ENCODE measurements around the gene MRPL24. TPM values are rescaled to one million over a fixed set of nuclear protein-coding genes. Genes with fewer than 3 reads are reported as not detected.

Gene MRPL24
- total and polyA plus RNA-seq, 10 of the 15 experiments (the other 5 are each of a cell fraction or from before 2014, with no cell fraction given): 87.4 to 269 (median 134) TPM

DNA sequence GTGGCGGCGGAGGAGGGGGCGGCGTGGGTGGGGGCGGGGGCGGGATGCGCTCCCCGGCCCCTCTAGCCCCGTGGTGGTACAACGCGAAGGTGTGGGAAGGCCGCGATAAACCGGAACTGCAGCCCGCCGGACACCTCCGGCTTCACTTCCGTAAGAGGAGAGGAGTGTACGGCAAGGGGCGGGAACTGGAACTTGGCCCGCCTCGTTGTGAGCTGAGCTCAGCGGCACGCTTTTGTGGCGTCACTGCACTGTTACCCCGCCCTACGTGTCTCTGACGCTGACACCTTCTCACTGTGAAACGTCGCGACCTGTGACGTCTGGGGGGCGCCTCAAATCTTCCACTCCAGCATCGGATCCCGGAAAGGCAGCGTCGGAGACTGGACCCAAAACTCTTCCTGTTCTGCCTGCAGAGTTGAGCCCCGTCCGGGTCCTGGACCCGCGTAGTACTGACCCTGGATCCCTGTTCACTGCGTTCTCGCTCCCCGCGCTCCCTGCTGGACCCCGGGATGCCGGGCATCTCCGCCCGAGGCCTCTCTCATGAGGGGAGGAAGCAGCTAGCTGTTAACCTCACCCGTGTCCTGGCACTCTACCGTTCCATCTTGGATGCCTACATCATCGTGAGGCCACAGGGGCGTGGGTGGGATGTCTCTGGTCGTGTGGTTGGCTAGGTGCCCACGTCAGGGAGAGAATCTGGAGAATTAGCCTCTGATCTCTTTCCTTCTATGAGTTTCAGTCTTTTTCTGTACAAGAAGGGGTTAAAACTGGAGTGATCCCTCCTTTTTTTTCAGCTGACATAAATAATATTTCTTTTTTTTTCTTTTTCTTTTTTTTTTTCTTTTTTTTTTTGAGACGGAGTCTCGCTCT lies 12.1 kb downstream of the MRPL24 start, which contains the start of gene ISG20L2 (continued):
- TF ChIP-seq, protein P1, sequence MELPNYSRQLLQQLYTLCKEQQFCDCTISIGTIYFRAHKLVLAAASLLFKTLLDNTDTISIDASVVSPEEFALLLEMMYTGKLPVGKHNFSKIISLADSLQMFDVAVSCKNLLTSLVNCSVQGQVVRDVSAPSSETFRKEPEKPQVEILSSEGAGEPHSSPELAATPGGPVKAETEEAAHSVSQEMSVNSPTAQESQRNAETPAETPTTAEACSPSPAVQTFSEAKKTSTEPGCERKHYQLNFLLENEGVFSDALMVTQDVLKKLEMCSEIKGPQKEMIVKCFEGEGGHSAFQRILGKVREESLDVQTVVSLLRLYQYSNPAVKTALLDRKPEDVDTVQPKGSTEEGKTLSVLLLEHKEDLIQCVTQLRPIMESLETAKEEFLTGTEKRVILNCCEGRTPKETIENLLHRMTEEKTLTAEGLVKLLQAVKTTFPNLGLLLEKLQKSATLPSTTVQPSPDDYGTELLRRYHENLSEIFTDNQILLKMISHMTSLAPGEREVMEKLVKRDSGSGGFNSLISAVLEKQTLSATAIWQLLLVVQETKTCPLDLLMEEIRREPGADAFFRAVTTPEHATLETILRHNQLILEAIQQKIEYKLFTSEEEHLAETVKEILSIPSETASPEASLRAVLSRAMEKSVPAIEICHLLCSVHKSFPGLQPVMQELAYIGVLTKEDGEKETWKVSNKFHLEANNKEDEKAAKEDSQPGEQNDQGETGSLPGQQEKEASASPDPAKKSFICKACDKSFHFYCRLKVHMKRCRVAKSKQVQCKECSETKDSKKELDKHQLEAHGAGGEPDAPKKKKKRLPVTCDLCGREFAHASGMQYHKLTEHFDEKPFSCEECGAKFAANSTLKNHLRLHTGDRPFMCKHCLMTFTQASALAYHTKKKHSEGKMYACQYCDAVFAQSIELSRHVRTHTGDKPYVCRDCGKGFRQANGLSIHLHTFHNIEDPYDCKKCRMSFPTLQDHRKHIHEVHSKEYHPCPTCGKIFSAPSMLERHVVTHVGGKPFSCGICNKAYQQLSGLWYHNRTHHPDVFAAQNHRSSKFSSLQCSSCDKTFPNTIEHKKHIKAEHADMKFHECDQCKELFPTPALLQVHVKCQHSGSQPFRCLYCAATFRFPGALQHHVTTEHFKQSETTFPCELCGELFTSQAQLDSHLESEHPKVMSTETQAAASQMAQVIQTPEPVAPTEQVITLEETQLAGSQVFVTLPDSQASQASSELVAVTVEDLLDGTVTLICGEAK (IDR thresholded peaks at IDR 0.05; ENCODE audit: borderline replicate concordance): peak; percentile 73; the same call in 1 of the 2 replicates
- peak; percentile 82 for TF ChIP-seq SP1 (IDR thresholded peaks at IDR 0.05; ENCODE audit: low read depth, low read length)
- TF ChIP-seq FOXK2 (IDR thresholded peaks at IDR 0.05): no peak

DNA sequence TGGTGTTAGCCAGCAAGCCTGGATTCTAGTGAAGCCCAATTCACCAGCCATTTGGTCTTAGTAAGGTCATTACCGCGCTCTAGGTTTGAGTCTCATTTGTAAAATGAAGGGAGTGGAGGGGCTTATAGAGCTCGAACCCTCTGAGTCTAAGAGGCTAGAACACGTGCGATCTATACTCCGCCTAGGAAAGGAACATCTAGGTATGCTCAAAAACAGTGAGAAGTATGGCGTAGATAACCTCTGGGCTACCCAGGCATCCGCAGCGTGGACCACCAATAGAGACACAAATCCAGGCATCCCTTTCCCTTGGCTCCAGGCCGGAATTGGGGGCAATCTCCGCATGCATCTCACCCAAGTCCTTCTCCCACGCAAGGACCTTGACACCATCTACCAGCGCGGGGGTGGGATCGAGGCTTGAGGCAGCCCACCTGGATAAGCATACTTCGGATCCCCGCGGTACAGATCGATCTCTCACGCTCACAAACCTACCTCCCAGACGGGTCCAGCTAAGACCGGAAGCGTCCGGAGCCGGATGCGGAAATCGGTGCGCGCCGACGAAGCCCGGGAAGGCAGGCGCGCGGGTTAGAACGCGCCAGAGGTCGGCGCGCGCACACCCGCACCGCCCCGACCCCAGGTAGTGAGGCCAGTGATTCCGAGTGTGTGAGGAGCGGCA lies 12.8 kb downstream of the MRPL24 start, which contains the start of gene METTL25B:
TSS of gene METTL25B (plus strand) at position 544 of the 673 bp plus-strand sequence. CDS start 636 bp downstream, outside the sequence.
- peak; percentile 90 for FAIRE-seq
- TF ChIP-seq ZNF274 (IDR thresholded peaks at IDR 0.05; ENCODE audit: insufficient read depth, insufficient read length): no peak
- no peak for TF ChIP-seq ZNF622 (IDR thresholded peaks at IDR 0.05)
- no peak for TF ChIP-seq DPF2 (IDR thresholded peaks at IDR 0.05)
- TF ChIP-seq, protein P2, sequence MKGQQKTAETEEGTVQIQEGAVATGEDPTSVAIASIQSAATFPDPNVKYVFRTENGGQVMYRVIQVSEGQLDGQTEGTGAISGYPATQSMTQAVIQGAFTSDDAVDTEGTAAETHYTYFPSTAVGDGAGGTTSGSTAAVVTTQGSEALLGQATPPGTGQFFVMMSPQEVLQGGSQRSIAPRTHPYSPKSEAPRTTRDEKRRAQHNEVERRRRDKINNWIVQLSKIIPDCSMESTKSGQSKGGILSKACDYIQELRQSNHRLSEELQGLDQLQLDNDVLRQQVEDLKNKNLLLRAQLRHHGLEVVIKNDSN (IDR thresholded peaks at IDR 0.05; ENCODE audit: borderline replicate concordance, extremely low read length, insufficient read depth, low read depth, low read length): no peak
- no peak for TF ChIP-seq NFYB (IDR thresholded peaks at IDR 0.05; ENCODE audit: insufficient read depth, low read depth, low read length)
- TF ChIP-seq RBBP5 (conservative IDR thresholded peaks at IDR 0.05): no peak
- no peak for TF ChIP-seq PAX5 (IDR thresholded peaks at IDR 0.05; ENCODE audit: borderline replicate concordance, low read depth, low read length)
- TF ChIP-seq STAT3 (IDR thresholded peaks at IDR 0.05; ENCODE audit: low read depth, low read length): no peak
- no peak for TF ChIP-seq SMAD1 (IDR thresholded peaks at IDR 0.05; ENCODE audit: low read depth, partially characterized antibody)
- no peak for TF ChIP-seq WRNIP1 (IDR thresholded peaks at IDR 0.05; ENCODE audit: borderline replicate concordance, low read depth, low read length)
- no peak for TF ChIP-seq MEF2B (IDR thresholded peaks at IDR 0.05; ENCODE audit: partially characterized antibody, poor library complexity, severe bottlenecking)
- TF ChIP-seq MYB (IDR thresholded peaks at IDR 0.05; ENCODE audit: borderline replicate concordance, low read depth, low read length): no peak

More for the DNA sequence above, 12.8 kb downstream of the MRPL24 start, which contains the start of gene METTL25B:
- TSS peak; percentile 68 for BruUV-seq (replicated peaks)
- H3K9ac ChIP-seq (ENCODE audit: control insufficient read depth, insufficient read depth, low read length): peak within 1 kb of the TSS; percentile 98
- ChIA-PET CTCF (interaction anchor here (0.6 to 11.2 kb wide), 25 partner anchors 9 to 312 kb away, joined by 3 to 433 read pairs (median 11); partner anchors contain the start of genes CRABP2, HDGF, INSRR and MRPL24), POLR2A (interaction anchor here (0.5 to 7.0 kb wide), 20 partner anchors 8 to 872 kb away, joined by 3 to 75 read pairs (median 5); partner anchors contain the start of genes HDGF, MRPL24, NAXE and PRCC), SMC1A (ENCODE audit: uncharacterized antibody, unreplicated experiment) (interaction anchor here (0.8 to 10.0 kb wide), 18 partner anchors 13 to 271 kb away, joined by 3 to 168 read pairs (median 24); partner anchors contain the start of genes HDGF, INSRR, MRPL24 and NTRK1), RAD21 (ENCODE audit: unreplicated experiment) (interaction anchor here (0.5 to 7.1 kb wide), 16 partner anchors 11 to 163 kb away, joined by 3 to 173 read pairs (median 21); partner anchors contain the start of genes HDGF, INSRR, MRPL24 and NTRK1)
- H3K79me2 ChIP-seq (ENCODE audit: control insufficient read depth, insufficient read depth, low read length): peaks cover 69% of the 10 kb centered on the region
- DNase-seq (ENCODE audit: low read depth, low spot score) (no peak), ATAC-seq (peak; percentile 80)
- peak within 1 kb of the TSS; percentile 76 for H2AFZ ChIP-seq (ENCODE audit: control insufficient read depth, low read depth, low read length)
- in situ Hi-C loops (cut with MboI) (no loop called here), intact Hi-C loops (cut with micrococcal nuclease; ENCODE audit: unreplicated experiment) (loop anchor here (1.0 to 10.0 kb wide), 5 partner anchors 13 to 103 kb away; partner anchors contain the start of genes MRPL24 and PRCC)
- H3K36me3 ChIP-seq (ENCODE audit: control insufficient read depth in 2 of 2, insufficient read depth in 2 of 2, low read length in 1 of 2): peaks cover 10 to 18% of the 10 kb centered on the region in 2 experiments
- H3K4me2 ChIP-seq (ENCODE audit: control insufficient read depth, insufficient read depth): peak within 1 kb of the TSS; percentile 99
- WGBS (ENCODE audit: insufficient coverage, insufficient replicate concordance, low lambda C conversion rate, missing lambda C conversion rate): under 1% methylated on average over 37 of the region's 46 CpGs
- H3K4me3 ChIP-seq: peak within 1 kb of the TSS; percentile 100
- H3K27me3 ChIP-seq (replicated peaks in 1 of 2; ENCODE audit: control insufficient read depth in 2 of 2, insufficient read depth in 2 of 2, low read length in 1 of 2): no peaks in the 10 kb centered on the region
- peak within 1 kb of the TSS; percentile 91 for H3K27ac ChIP-seq (ENCODE audit: control insufficient read depth, insufficient read depth)
- no peaks in the 10 kb centered on the region for H3K9me3 ChIP-seq (replicated peaks; ENCODE audit: control insufficient read depth, insufficient read depth, low read length)
- H3K4me1 ChIP-seq (ENCODE audit: control insufficient read depth, insufficient read depth, low read length): peaks cover 13% of the 10 kb centered on the region
- peaks cover 7% of the 10 kb centered on the region for H4K20me1 ChIP-seq (ENCODE audit: control insufficient read depth, insufficient read depth)
